A549 (cell line): ENCODE measurements around the gene BPIFB3. TPM values are rescaled to one million over a fixed set of nuclear protein-coding genes. Genes with fewer than 3 reads are reported as not detected.

Experiments
- ATAC-seq, 2 experiments: fragments of 200-7000 bp in 1 of 2; fragments of >200 bp in 1 of 2; cut with Nextera tagmentation in 1 of 2; cut with Tn5 transposase in 1 of 2; 3 replicates each; pipeline versions ENCODE4 v1.8.0 to v1.9.1; 2018 to 2020; ENCODE audit warnings: mild to moderate bottlenecking in 1 of 2, moderate library complexity in 1 of 2
- CTCF ChIA-PET: fragments of 300-600 bp; sonication (Branson Sonifier 250); formaldehyde crosslinking; extraction: SDS; loops from one replicate; lab custom pipeline; 2021; ENCODE audit warnings: antibody characterized with exemption, inconsistent platforms; lab: Yijun Ruan, JAX
- POLR2A ChIA-PET: fragments of 350-600 bp; formaldehyde crosslinking; extraction: SDS; loops from one replicate; lab custom pipeline; 2021; ENCODE audit warnings: antibody characterized with exemption, inconsistent platforms; lab: Yijun Ruan, JAX
- DNase-seq, 2 experiments: peaks; one replicate each; pipeline versions ENCODE4 v3.0.0 to v3.0.0-alpha.2; 2011 to 2016; ENCODE audit warnings: low read depth in 1 of 2, low spot score in 1 of 2
- FAIRE-seq: peaks from 2 replicates; lab custom pipeline; 2011; peaks lifted over from hg19 to GRCh38; lab: Jason Lieb, UNC
- H3K27ac ChIP-seq, 2 experiments: fragments of >200 bp; sonication (Bioruptor Twin); formaldehyde crosslinking; 3 replicates each; pipeline ENCODE4 v1.5.1; 2016 to 2017
- H3K4me1 ChIP-seq: fragments of >200 bp; sonication (Bioruptor Twin); formaldehyde crosslinking; 3 replicates; pipeline ENCODE4 v1.6.1; 2016
- H3K4me2 ChIP-seq: fragments of >200 bp; sonication (Bioruptor Twin); formaldehyde crosslinking; 3 replicates; pipeline ENCODE4 v1.6.1; 2016
- H3K4me3 ChIP-seq: fragments of >200 bp; sonication (Bioruptor Twin); formaldehyde crosslinking; 3 replicates; pipeline ENCODE4 v1.5.1; 2016
- H3K9me3 ChIP-seq: fragments of >200 bp; sonication (Bioruptor Twin); formaldehyde crosslinking; 3 replicates; pipeline ENCODE4 v1.6.1; 2016
- CBX8 ChIP-seq: fragments of 200-600 bp; sonication (generic); IDR thresholded peaks from 2 replicates; pipeline ENCODE4 v1.6.1; 2016
- CHD2 ChIP-seq: fragments of 150-350 bp; IDR thresholded peaks from 2 replicates; pipeline ENCODE4 v1.6.1; 2014; ENCODE audit warnings: low read length; ENCODE audit not compliant: partially characterized antibody
- CHD4 ChIP-seq: fragments of 200-600 bp; sonication (generic); IDR thresholded peaks from 2 replicates; pipeline ENCODE4 v1.6.1; 2016; ENCODE audit warnings: antibody characterized with exemption, mild to moderate bottlenecking, borderline replicate concordance
- EHF ChIP-seq: fragments of 250-450 bp; sonication (Bioruptor Pico); IDR thresholded peaks from 2 replicates; pipeline ENCODE4 v1.5.0; 2020; ENCODE audit warnings: mild to moderate bottlenecking
- EHMT2 ChIP-seq: fragments of 200-600 bp; sonication (generic); IDR thresholded peaks from 2 replicates; pipeline ENCODE4 v1.6.1; 2016; ENCODE audit warnings: antibody characterized with exemption, low read depth, mild to moderate bottlenecking, moderate library complexity
- EP300 ChIP-seq, 2 experiments: fragments of >200 bp; sonication (Bioruptor Twin); formaldehyde crosslinking; IDR thresholded peaks; 2 replicates in 1 of 2; 3 replicates in 1 of 2; pipeline ENCODE4 v1.6.1; 2016 to 2017
- FOSB ChIP-seq: fragments of 250-450 bp; sonication (Bioruptor Pico); IDR thresholded peaks from 2 replicates; pipeline ENCODE4 v1.5.0; 2020; ENCODE audit warnings: mild to moderate bottlenecking, moderate library complexity
- HEYL ChIP-seq: fragments of 250-450 bp; sonication (Bioruptor Pico); IDR thresholded peaks from 2 replicates; pipeline ENCODE4 v1.8.0; 2021; ENCODE audit warnings: mild to moderate bottlenecking, moderate library complexity
- HOXA7 ChIP-seq: fragments of 250-450 bp; sonication (Bioruptor Pico); IDR thresholded peaks from 2 replicates; pipeline ENCODE4 v1.5.0; 2020; ENCODE audit warnings: mild to moderate bottlenecking, moderate library complexity
- HOXB13 ChIP-seq: fragments of 250-450 bp; sonication (Bioruptor Pico); IDR thresholded peaks from 2 replicates; pipeline ENCODE4 v1.5.0; 2020; ENCODE audit warnings: low read depth, mild to moderate bottlenecking, moderate library complexity
- HOXB5 ChIP-seq: fragments of 250-450 bp; sonication (Bioruptor Pico); IDR thresholded peaks from 2 replicates; pipeline ENCODE4 v1.5.0; 2020; ENCODE audit warnings: mild to moderate bottlenecking, moderate library complexity
- KDM1A ChIP-seq: fragments of 200-600 bp; sonication (generic); IDR thresholded peaks from 2 replicates; pipeline ENCODE4 v1.6.1; 2016; ENCODE audit warnings: low read depth, mild to moderate bottlenecking
- MAFK ChIP-seq: fragments of 450-650 bp; IDR thresholded peaks from 2 replicates; pipeline ENCODE4 v1.6.1; 2014; ENCODE audit not compliant: partially characterized antibody
- NFE2L2 ChIP-seq: fragments of 150-350 bp; conservative IDR thresholded peaks from 2 replicates; pipeline ENCODE4 v1.6.1; 2014; ENCODE audit warnings: low read length
- POLR2A ChIP-seq: IDR thresholded peaks from 2 replicates; pipeline ENCODE4 v1.6.1; 2012; ENCODE audit warnings: mild to moderate bottlenecking, low read length
- POLR2AphosphoS2 ChIP-seq: conservative IDR thresholded peaks from 2 replicates; pipeline ENCODE4 v1.6.1; 2012; ENCODE audit warnings: low read length, improper control_type of control experiment, inconsistent platforms
- RAD21 ChIP-seq, 2 experiments: fragments of >200 bp in 1 of 2; sonication (Bioruptor Twin) in 1 of 2; formaldehyde crosslinking in 1 of 2; IDR thresholded peaks in 1 of 2; conservative IDR thresholded peaks in 1 of 2; 2 replicates in 1 of 2; 3 replicates in 1 of 2; pipeline ENCODE4 v1.6.1; 2012 to 2018; ENCODE audit warnings: inconsistent platforms in 1 of 2
- RCOR1 ChIP-seq: fragments of 150-350 bp; IDR thresholded peaks from 2 replicates; pipeline ENCODE4 v1.6.1; 2014; ENCODE audit warnings: antibody characterized with exemption, low read length, low read depth
- REST ChIP-seq: fragments of 200-600 bp; sonication (generic); IDR thresholded peaks from 2 replicates; pipeline ENCODE4 v1.6.1; 2016; ENCODE audit warnings: antibody characterized with exemption, mild to moderate bottlenecking, moderate library complexity
- RNF2 ChIP-seq: fragments of 200-600 bp; sonication (generic); IDR thresholded peaks from 2 replicates; pipeline ENCODE4 v1.6.1; 2016; ENCODE audit warnings: low read depth, mild to moderate bottlenecking, antibody characterized with exemption, moderate library complexity, borderline replicate concordance
- SMC3 ChIP-seq: fragments of >200 bp; sonication (Bioruptor Twin); formaldehyde crosslinking; IDR thresholded peaks from 3 replicates; pipeline ENCODE4 v1.6.1; 2018; ENCODE audit warnings: inconsistent platforms
- TP53 ChIP-seq: fragments of 250-450 bp; sonication (Bioruptor Pico); IDR thresholded peaks from 2 replicates; pipeline ENCODE4 v1.5.0; 2021; ENCODE audit warnings: mild to moderate bottlenecking, moderate library complexity
- USF2 ChIP-seq: fragments of 450-650 bp; IDR thresholded peaks from 2 replicates; pipeline ENCODE4 v1.6.1; 2014; ENCODE audit warnings: antibody characterized with exemption
- ZC3H11A ChIP-seq: fragments of 450-650 bp; IDR thresholded peaks from 2 replicates; pipeline ENCODE4 v1.6.1; 2014; ENCODE audit warnings: antibody characterized with exemption, mild to moderate bottlenecking
- ZFP36 ChIP-seq: fragments of 450-650 bp; IDR thresholded peaks from 2 replicates; pipeline ENCODE4 v1.6.1; 2014; ENCODE audit warnings: borderline replicate concordance; ENCODE audit not compliant: partially characterized antibody
- ZNF302 ChIP-seq: fragments of 250-450 bp; sonication (Bioruptor Pico); IDR thresholded peaks from 2 replicates; pipeline ENCODE4 v1.9.0; 2021; ENCODE audit warnings: inconsistent platforms, mild to moderate bottlenecking, moderate library complexity
- WGBS: methylation state at CpG from one replicate; pipeline ENCODE4 v1.1.6; 2017; ENCODE audit errors: missing lambda C conversion rate; 5-methylcytosine and 5-hydroxymethylcytosine counted together
- polyA plus RNA-seq, 4 experiments: library from polyadenylated mRNA; depleted of rRNA in 3 of 4; stranded (reverse); fragments of >200 nt; fragmentation: RNase III in 1 of 4; extraction: RNeasy Plus Mini Kit Qiagen cat#74134 plus additional on column Dnase treatment in 1 of 4; gene quantifications; 2 replicates in 3 of 4; 3 replicates in 1 of 4; pipeline ENCODE4 v1.2.3, GENCODE V29; 2011 to 2017
- TF ChIP-seq, protein P1 (sequence below): IDR thresholded peaks from 2 replicates; pipeline ENCODE4 v1.6.1; 2012
- TF ChIP-seq, protein P2 (sequence below): IDR thresholded peaks from 2 replicates; pipeline ENCODE4 v1.6.1; 2012; ENCODE audit warnings: low read depth, borderline replicate concordance
- TF ChIP-seq, protein P3 (sequence below): IDR thresholded peaks from 2 replicates; pipeline ENCODE4 v1.6.1; 2012

BPIFB3 gene
- polyA plus RNA-seq, 2 of the 4 experiments (the other 2 are of a cell fraction): not detected

DNA sequence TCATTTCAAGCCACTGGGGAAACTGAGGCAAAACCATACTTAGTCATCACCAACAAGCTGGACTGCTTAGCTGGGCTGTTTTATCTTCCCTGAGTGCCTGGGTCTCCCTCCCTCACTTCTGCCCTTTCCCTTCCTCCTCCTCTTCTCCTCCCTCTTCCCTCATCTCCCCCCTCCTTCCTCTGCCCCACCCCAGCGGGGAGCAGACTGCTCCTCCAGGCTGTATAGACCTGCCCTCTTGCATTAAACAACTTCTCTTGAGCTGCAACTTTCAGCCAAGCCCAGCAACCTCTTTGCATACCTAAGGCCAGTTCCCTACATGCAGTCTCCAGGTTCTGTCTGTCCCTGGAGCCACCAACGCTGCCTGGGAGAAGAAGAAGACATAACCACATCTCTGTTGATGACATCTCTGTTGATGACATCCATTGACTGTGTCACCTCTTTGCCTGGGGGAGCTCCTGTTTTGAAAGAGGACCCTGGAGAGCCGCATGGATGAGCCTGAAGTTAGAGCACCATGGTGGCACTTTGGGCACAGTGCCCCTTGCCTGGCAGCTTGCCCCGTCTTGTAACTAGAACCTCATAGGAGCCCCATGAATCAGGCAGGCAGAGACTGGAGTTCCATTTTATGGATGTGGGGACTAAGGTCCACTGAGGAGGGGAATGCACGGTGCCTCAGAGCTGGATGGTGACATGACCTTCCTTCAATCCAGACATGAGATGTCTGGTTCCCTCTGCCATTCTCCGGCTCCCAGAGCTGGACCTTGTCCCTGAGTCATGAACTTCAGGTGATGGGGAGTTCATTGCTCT, 30.1 kb upstream of the BPIFB3 start:
- WGBS: 22% methylated on average over 5 of the region's 6 CpGs
- Histone ChIP-seq H3K9me3 (no peaks in the 10 kb centered on the region), H3K27ac (no peak overlapping the region), H3K4me1 (no peaks in the 10 kb centered on the region), H3K4me2 (no peak overlapping the region), H3K4me3 (no peak overlapping the region)
- TF ChIP-seq CHD2 (no peak), RAD21 (conservative IDR thresholded peaks at IDR 0.05 in 1 of 2, IDR thresholded peaks at IDR 0.05 in 1 of 2) (no peak), CHD4 (no peak), USF2 (no peak), RCOR1 (no peak), SMC3 (no peak), KDM1A (no peak), EHMT2 (no peak), NFE2L2 (no peak), ZFP36 (no peak), POLR2A (no peak), TP53 (CRISPR knock-in tag) (no peak), EP300 (IDR thresholded peaks at IDR 0.05) (no peak), HEYL (CRISPR knock-in tag) (no peak), ZNF302 (CRISPR knock-in tag) (no peak), ZC3H11A (no peak), EHF (CRISPR knock-in tag) (no peak)
- TF ChIP-seq, protein P1, sequence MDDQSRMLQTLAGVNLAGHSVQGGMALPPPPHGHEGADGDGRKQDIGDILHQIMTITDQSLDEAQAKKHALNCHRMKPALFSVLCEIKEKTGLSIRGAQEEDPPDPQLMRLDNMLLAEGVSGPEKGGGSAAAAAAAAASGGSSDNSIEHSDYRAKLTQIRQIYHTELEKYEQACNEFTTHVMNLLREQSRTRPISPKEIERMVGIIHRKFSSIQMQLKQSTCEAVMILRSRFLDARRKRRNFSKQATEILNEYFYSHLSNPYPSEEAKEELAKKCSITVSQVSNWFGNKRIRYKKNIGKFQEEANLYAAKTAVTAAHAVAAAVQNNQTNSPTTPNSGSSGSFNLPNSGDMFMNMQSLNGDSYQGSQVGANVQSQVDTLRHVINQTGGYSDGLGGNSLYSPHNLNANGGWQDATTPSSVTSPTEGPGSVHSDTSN: no peak
- TF ChIP-seq, protein P2, sequence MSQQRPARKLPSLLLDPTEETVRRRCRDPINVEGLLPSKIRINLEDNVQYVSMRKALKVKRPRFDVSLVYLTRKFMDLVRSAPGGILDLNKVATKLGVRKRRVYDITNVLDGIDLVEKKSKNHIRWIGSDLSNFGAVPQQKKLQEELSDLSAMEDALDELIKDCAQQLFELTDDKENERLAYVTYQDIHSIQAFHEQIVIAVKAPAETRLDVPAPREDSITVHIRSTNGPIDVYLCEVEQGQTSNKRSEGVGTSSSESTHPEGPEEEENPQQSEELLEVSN: no peak
- TF ChIP-seq, protein P3, sequence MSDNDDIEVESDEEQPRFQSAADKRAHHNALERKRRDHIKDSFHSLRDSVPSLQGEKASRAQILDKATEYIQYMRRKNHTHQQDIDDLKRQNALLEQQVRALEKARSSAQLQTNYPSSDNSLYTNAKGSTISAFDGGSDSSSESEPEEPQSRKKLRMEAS: no peak
- FAIRE-seq (no peak), ATAC-seq (no peak), DNase-seq (no peak)
- POLR2A ChIA-PET: interaction anchor here (0.5 kb wide), 1 partner anchor 960 kb away, joined by 3 read pairs; no protein-coding TSS in a partner anchor
- CTCF ChIA-PET: no interaction called here

GRCh38 chr20:33024243-33024560, 29.5 kb upstream of the BPIFB3 start:
- H3K9me3 ChIP-seq: no peaks in the 10 kb centered on the region
- ATAC-seq (no peak), FAIRE-seq (no peak), DNase-seq (no peak)
- 16% methylated on average over 1 of the region's 1 CpG for WGBS
- H3K4me3 ChIP-seq: no peak overlapping the region
- POLR2A ChIA-PET: interaction anchor here (0.5 kb wide), 1 partner anchor 959 kb away, joined by 3 read pairs; no protein-coding TSS in a partner anchor
- H3K27ac ChIP-seq: no peak overlapping the region
- TF ChIP-seq TP53 (CRISPR knock-in tag) (no peak), RNF2 (no peak), FOSB (no peak), HOXA7 (no peak), HOXB13 (no peak), POLR2AphosphoS2 (no peak), KDM1A (no peak), REST (no peak), MAFK (no peak), HOXB5 (CRISPR knock-in tag) (no peak), CBX8 (no peak)
- CTCF ChIA-PET: no interaction called here
- no peak overlapping the region for H3K4me2 ChIP-seq
- H3K4me1 ChIP-seq: no peaks in the 10 kb centered on the region
